Common myeloid progenitor, CD34-positive (primary cell): Measurements from ENCODE around the gene KCTD3.
A peak's percentile ranks its signal among the peaks of the same experiment; 100 is the strongest.

Experiments used
- CTCF ChIA-PET: fragments of 350-600 bp; sonication (Branson Sonifier 250); formaldehyde crosslinking; loops from one replicate; lab custom pipeline; 2021; ENCODE audit warnings: antibody characterized with exemption; lab: Charles Lee
- POLR2A ChIA-PET: fragments of 350-600 bp; sonication (Branson Sonifier 250); formaldehyde crosslinking; loops from one replicate; lab custom pipeline; 2021; ENCODE audit warnings: antibody characterized with exemption; lab: Charles Lee
- DNase-seq, 3 donors: peaks; one replicate each; pipeline versions ENCODE4 v3.0.0 to v3.0.0-alpha.2; 2013
- H3K27ac ChIP-seq, 2 experiments: 1 replicate in 1 of 2; 2 replicates in 1 of 2; pipeline ENCODE4 v1.7.0; 2013; ENCODE audit warnings: inconsistent platforms in 2 of 2, low read length in 2 of 2, mild to moderate bottlenecking in 2 of 2, low read depth in 1 of 2, moderate library complexity in 1 of 2; ENCODE audit not compliant: severe bottlenecking in 2 of 2, insufficient read depth in 1 of 2, poor library complexity in 1 of 2
- H3K27me3 ChIP-seq, 5 experiments: replicated peaks in 2 of 5; 1 replicate in 3 of 5; 2 replicates in 2 of 5; pipeline versions ENCODE4 v1.6.1 to v1.7.0; 2013; ENCODE audit warnings: low read length in 4 of 5, mild to moderate bottlenecking in 2 of 5, moderate library complexity in 2 of 5, inconsistent platforms in 1 of 5; ENCODE audit not compliant: insufficient read depth in 5 of 5, control insufficient read depth in 4 of 5
- H3K36me3 ChIP-seq, 4 experiments: 1 replicate in 2 of 4; 2 replicates in 2 of 4; pipeline versions ENCODE4 v1.6.1 to v1.7.0; 2013; ENCODE audit warnings: low read length in 3 of 4, control low read depth in 1 of 4, mild to moderate bottlenecking in 1 of 4; ENCODE audit not compliant: control insufficient read depth in 4 of 4, insufficient read depth in 4 of 4
- H3K4me1 ChIP-seq, 4 experiments: 1 replicate in 3 of 4; 2 replicates in 1 of 4; pipeline versions ENCODE4 v1.6.1 to v1.7.1; 2013; ENCODE audit warnings: low read length in 3 of 4, mild to moderate bottlenecking in 3 of 4, control low read depth in 1 of 4, inconsistent platforms in 1 of 4, moderate library complexity in 1 of 4; ENCODE audit not compliant: control insufficient read depth in 4 of 4, insufficient read depth in 4 of 4; ENCODE audit errors: control extremely low read depth in 1 of 4
- H3K4me3 ChIP-seq, 7 experiments: 1 replicate in 4 of 7; 2 replicates in 3 of 7; pipeline versions ENCODE4 v1.5.1 to v1.7.0; 2013; ENCODE audit warnings: mild to moderate bottlenecking in 7 of 7, low read length in 6 of 7, moderate library complexity in 6 of 7, inconsistent platforms in 2 of 7, low read depth in 2 of 7, control low read depth in 1 of 7; ENCODE audit not compliant: insufficient read depth in 4 of 7, control insufficient read depth in 1 of 7; ENCODE audit errors: extremely low read depth in 1 of 7
- H3K9me3 ChIP-seq, 5 experiments: 1 replicate in 4 of 5; 2 replicates in 1 of 5; pipeline versions ENCODE4 v1.6.1 to v1.7.1; 2013; ENCODE audit warnings: low read length in 4 of 5, mild to moderate bottlenecking in 2 of 5, inconsistent platforms in 1 of 5, low read depth in 1 of 5, moderate library complexity in 1 of 5; ENCODE audit not compliant: control insufficient read depth in 4 of 5, insufficient read depth in 2 of 5; ENCODE audit errors: control extremely low read depth in 1 of 5
- WGBS: methylation state at CpG from one replicate; pipeline ENCODE4 v1.1.5; 2013; ENCODE audit not compliant: insufficient coverage; 5-methylcytosine and 5-hydroxymethylcytosine counted together

Gene KCTD3

DNA sequence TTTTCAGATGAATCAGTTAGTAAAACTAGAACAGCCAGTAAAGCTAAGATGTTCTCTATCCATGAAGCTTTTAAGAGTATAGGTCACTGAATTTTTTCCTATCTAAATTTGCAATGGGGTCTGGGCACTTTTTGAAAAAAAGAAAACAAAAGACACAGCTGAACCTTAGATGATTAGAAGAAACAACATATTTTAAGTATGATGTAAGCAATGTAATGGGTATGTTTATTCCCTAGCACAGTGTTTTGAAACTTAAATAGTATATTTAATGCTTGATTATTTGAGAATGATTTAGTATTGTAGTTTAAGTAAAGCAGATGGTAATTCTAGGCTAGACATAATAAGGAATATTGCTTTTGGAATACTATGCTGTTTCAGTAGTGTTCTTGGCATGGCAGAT is 36.2 kb downstream of the KCTD3 start:
- ChIA-PET POLR2A (no interaction called here), CTCF (interaction anchor here (0.9 to 1.1 kb wide), 2 partner anchors 15 to 101 kb away, joined by 3 read pairs; no protein-coding TSS in a partner anchor)
- Histone ChIP-seq H3K4me1 (no peaks in the 10 kb centered on the region), H3K4me3 (no peak overlapping the region), H3K27me3 (no peaks in the 10 kb centered on the region), H3K9me3 (no peaks in the 10 kb centered on the region), H3K36me3 (peaks cover 3 to 23% (median 11%) of the 10 kb centered on the region in 4 experiments), H3K27ac (no peak overlapping the region)
- no peak for DNase-seq

DNA sequence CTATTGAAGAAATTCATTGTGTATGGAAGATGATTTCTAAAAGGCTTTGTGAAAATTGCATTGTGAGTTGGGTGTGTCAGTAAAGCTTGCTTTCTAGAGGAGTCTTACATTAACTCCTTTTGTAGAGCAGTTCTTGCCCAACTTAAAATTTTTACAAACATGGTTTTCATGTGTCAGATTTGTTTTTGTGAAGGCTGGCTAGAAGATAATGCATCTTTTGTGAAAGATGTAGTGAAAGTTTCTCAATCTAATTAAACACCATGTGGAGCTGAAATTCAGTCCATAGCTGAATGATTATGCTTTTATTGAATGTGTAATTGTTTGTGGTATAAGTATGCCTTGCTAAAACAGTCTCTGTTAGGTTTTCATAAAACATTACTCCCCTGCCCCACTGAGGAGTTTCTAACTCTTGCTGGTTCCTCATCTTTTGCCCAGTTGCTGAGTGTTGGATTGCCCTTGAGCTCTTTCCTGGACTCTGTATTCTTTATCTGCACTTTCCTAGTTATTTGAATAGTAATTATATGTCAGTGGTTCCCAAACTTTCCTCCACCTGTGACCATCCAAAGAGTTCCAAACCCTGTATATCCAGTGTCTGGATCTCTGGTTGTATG is 38.0 kb downstream of the KCTD3 start:
- peaks cover 3 to 35% (median 17%) of the 10 kb centered on the region in 4 experiments for H3K36me3 ChIP-seq
- no peak overlapping the region for H3K4me3 ChIP-seq

DNA sequence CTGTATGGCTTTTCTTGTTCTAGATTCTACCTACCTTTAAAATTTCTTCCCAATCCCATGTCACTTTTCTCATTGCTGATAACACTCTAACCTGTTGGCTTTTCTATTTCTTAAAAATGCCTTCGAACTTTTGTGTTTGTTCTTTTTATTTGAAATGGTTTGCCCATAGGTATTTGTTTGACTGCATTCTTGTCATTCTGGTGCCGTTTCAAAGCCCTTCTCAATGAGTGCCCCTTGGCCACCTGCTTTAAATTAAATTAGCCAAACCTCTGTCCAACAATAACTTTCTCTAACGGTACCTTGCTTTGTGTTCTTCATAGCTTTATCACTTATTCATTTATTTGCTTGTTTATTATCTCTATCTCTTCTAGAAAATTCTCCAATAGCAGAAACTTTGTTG is 38.9 kb downstream of the KCTD3 start:
- no peaks in the 10 kb centered on the region for H3K4me1 ChIP-seq
- no peaks in the 10 kb centered on the region for H3K27me3 ChIP-seq
- ChIA-PET CTCF (interaction anchor here (1.0 to 1.8 kb wide), 2 partner anchors 17 to 967 kb away, joined by 3 to 5 read pairs; no protein-coding TSS in a partner anchor), POLR2A (no interaction called here)
- DNase-seq, result no peak
- peaks cover 3 to 35% (median 19%) of the 10 kb centered on the region in 4 experiments for H3K36me3 ChIP-seq
- WGBS, result 100% methylated on average over 2 of the region's 3 CpGs
- H3K4me3 ChIP-seq, result no peak overlapping the region
- H3K27ac ChIP-seq, result no peak overlapping the region
- no peaks in the 10 kb centered on the region for H3K9me3 ChIP-seq

More for the DNA sequence above, 38.0 kb downstream of the KCTD3 start:
- no peaks in the 10 kb centered on the region for H3K4me1 ChIP-seq
- no peak overlapping the region for H3K27ac ChIP-seq
- H3K9me3 ChIP-seq, result no peaks in the 10 kb centered on the region
- ChIA-PET POLR2A (no interaction called here), CTCF (interaction anchor here (0.6 to 1.8 kb wide), 6 partner anchors 9 to 507 kb away, joined by 3 to 5 read pairs (median 3); no protein-coding TSS in a partner anchor)
- H3K27me3 ChIP-seq, result no peaks in the 10 kb centered on the region
- no peak for DNase-seq

DNA sequence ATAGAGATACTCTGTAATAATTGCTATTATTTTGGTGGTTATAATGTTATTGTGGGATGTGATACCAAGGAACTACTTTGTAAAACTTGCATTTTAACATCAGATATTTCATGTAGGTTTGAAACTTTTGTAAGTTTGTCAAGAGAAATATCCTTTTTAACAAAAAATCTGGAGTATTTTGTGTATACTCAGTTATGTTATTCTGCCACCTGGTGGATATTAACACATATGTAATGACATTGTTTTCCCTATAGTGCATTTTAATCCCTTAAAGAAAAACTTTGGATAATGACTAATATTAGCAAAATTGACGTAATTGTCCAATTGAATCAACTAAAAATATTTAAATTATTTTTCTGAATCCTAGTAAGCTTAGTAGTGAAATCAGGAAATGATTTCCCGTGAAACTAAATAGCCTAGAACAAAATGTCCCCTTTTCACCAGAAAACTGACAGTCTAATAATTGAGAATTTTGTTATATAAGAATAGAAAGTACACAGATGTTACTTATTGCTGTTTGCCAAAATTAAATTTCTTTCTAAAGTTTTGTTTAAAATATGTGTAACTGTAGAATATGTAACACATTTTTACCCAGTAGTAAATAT is 39.6 kb downstream of the KCTD3 start:
- ChIA-PET POLR2A (no interaction called here), CTCF (interaction anchor here (1.0 to 1.8 kb wide), 4 partner anchors 10 to 968 kb away, joined by 3 to 5 read pairs (median 3); no protein-coding TSS in a partner anchor)
- Histone ChIP-seq H3K27ac (no peak overlapping the region), H3K4me1 (no peaks in the 10 kb centered on the region), H3K27me3 (no peaks in the 10 kb centered on the region), H3K4me3 (no peak overlapping the region), H3K36me3 (peaks cover 3 to 34% (median 20%) of the 10 kb centered on the region in 4 experiments), H3K9me3 (no peaks in the 10 kb centered on the region)
- WGBS, result no CpG with 5 or more reads among the region's 2 CpGs
- DNase-seq, result peak in 2 of 3 donors; percentile 17 to 19

DNA sequence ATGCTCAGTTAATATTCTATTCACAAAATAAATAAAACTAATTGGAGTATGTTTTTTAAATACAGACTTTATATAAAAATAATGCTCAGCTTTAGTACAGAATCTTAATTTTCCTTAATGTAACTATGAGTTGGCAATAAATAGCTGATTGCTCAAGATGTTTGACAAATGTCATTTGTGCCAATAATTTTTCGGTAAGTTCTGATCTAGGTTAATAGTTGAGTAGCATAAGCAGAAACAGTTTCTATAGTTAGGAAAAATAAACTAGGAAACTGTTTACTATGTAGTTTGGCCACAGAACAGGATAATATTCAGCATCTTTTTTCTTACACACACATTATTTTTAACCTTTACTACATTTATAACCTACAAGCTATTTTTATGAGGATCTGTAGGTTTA is 40.3 kb downstream of the KCTD3 start:
- ChIA-PET CTCF (interaction anchor here (0.6 to 1.1 kb wide), 3 partner anchors 10 to 33 kb away, joined by 3 read pairs; no protein-coding TSS in a partner anchor), POLR2A (no interaction called here)
- no peak overlapping the region for H3K27ac ChIP-seq
- DNase-seq, result no peak
- WGBS, result no CpG with 5 or more reads among the region's 1 CpG
- no peak overlapping the region for H3K4me3 ChIP-seq
- H3K4me1 ChIP-seq, result no peaks in the 10 kb centered on the region
- H3K36me3 ChIP-seq, result peaks cover 6 to 37% (median 22%) of the 10 kb centered on the region in 4 experiments
- H3K9me3 ChIP-seq, result no peaks in the 10 kb centered on the region
- H3K27me3 ChIP-seq, result no peaks in the 10 kb centered on the region

DNA sequence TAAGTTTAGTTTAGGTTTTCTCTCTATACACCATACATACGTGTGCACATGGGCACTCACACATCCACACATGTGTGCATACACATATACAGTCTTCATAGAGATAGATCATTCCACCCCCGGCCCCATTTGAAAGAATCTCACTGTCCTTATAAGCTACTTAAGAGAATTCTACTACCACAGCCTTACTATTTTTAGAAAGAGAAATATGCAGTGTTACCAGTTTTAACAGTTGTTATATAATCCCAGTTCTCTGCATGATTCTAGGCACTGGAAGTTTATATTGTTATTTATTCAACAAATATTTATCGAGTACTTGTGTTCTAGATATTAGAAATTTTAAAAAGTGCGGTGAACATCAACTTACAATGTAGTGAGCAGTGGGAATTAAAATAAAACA is 41.5 kb downstream of the KCTD3 start:
- Histone ChIP-seq H3K4me3 (no peak overlapping the region), H3K9me3 (no peaks in the 10 kb centered on the region), H3K36me3 (peaks cover 7 to 43% (median 30%) of the 10 kb centered on the region in 4 experiments), H3K4me1 (no peaks in the 10 kb centered on the region), H3K27ac (no peak overlapping the region), H3K27me3 (no peaks in the 10 kb centered on the region)
- DNase-seq, result no peak
- POLR2A ChIA-PET, result no interaction called here
- WGBS, result 100% methylated on average over 2 of the region's 4 CpGs
- CTCF ChIA-PET, result no interaction called here

DNA sequence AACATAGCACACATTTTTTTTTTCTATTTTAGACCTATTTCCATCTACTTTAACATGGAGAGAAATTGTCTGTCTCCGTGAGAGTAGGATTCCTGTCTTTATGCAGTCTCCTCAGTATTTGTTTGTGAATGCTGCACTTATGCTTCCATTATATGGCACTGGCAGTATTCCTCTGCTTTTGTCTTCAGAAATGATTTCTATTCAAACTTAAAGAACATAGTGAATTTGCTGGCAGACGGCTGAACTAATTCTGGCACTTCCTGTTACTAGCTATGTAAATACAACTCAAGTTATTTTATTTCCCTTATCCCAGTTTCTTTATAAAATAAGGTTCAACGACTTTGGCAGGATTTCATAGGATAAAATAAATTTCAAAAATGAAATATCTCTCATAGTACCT is 45.3 kb downstream of the KCTD3 start:
- Histone ChIP-seq H3K27ac (no peak overlapping the region), H3K36me3 (peaks cover 6 to 37% (median 32%) of the 10 kb centered on the region in 4 experiments), H3K27me3 (no peaks in the 10 kb centered on the region), H3K4me3 (no peak overlapping the region), H3K4me1 (no peaks in the 10 kb centered on the region), H3K9me3 (no peaks in the 10 kb centered on the region)
- no CpG with 5 or more reads among the region's 3 CpGs for WGBS
- ChIA-PET CTCF (no interaction called here), POLR2A (no interaction called here)
- DNase-seq, result no peak
